ENCODE measurements around the gene POR. TPM values are rescaled to one million over a fixed set of nuclear protein-coding genes. Genes with fewer than 3 reads are reported as not detected.
A peak's percentile ranks its signal among the peaks of the same experiment; 100 is the strongest.

POR gene
- total RNA-seq, 1 experiment from 2014 or later, result 45.1 TPM

DNA sequence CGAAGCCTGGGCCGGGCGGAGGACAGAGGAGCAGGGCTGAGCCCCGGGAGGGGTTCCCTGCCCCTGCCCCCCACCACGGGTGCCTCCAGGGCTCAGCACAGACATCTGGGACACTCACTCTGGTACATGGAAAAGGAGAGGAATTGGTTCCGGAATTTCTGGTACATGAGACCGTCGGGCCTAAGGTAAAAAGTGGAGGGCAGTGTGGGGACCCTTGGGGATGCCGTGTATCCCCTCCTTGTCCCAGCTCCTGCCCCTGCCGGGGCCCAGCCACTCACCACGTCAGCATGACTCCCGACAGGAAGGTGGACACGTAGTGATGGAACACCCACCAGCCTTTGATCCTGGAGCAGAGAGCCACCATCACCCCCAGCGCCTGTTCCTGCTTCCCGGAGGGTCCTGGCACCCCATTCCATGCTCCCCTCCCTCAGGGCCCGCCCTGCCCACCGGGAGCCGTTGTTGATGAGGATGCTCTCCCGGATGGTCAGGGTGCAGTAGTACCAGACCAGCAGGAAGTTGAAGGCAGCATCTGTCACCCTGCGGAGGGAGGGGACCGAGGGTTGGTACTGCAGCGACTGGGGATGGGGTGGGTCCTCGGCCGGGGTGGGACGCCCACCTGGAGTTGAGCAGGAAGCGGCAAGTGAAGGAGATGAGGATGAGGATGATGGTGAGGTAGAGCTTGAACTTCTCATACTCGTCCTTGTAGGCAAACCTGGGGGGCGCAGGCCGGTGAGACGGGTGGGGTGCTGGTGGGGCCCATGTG, 73.0 kb downstream of the POR start:
- Mint-ChIP-seq H3K4me1 (ENCODE audit: insufficient read depth, unreplicated experiment) (peaks cover 17% of the 10 kb centered on the region), H3K9me3 (ENCODE audit: unreplicated experiment) (no peaks in the 10 kb centered on the region), H3K4me3 (ENCODE audit: unreplicated experiment) (no peak overlapping the region), H3K27me3 (ENCODE audit: insufficient read depth, unreplicated experiment) (no peaks in the 10 kb centered on the region), H3K36me3 (ENCODE audit: insufficient read depth, unreplicated experiment) (peaks cover 23% of the 10 kb centered on the region), H3K27ac (ENCODE audit: low read depth, unreplicated experiment) (no peak overlapping the region)
- DNase-seq (ENCODE audit: unreplicated experiment), result no peak
- ChIA-PET CTCF (no interaction called here), POLR2A (no interaction called here)
- TF ChIP-seq, protein P1, sequence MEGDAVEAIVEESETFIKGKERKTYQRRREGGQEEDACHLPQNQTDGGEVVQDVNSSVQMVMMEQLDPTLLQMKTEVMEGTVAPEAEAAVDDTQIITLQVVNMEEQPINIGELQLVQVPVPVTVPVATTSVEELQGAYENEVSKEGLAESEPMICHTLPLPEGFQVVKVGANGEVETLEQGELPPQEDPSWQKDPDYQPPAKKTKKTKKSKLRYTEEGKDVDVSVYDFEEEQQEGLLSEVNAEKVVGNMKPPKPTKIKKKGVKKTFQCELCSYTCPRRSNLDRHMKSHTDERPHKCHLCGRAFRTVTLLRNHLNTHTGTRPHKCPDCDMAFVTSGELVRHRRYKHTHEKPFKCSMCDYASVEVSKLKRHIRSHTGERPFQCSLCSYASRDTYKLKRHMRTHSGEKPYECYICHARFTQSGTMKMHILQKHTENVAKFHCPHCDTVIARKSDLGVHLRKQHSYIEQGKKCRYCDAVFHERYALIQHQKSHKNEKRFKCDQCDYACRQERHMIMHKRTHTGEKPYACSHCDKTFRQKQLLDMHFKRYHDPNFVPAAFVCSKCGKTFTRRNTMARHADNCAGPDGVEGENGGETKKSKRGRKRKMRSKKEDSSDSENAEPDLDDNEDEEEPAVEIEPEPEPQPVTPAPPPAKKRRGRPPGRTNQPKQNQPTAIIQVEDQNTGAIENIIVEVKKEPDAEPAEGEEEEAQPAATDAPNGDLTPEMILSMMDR (IDR thresholded peaks at IDR 0.05; ENCODE audit: unreplicated experiment), result no peak
- no TSS peak for BruUV-seq (replicated peaks)
- intact Hi-C loops (cut with micrococcal nuclease), result no loop called here

DNA sequence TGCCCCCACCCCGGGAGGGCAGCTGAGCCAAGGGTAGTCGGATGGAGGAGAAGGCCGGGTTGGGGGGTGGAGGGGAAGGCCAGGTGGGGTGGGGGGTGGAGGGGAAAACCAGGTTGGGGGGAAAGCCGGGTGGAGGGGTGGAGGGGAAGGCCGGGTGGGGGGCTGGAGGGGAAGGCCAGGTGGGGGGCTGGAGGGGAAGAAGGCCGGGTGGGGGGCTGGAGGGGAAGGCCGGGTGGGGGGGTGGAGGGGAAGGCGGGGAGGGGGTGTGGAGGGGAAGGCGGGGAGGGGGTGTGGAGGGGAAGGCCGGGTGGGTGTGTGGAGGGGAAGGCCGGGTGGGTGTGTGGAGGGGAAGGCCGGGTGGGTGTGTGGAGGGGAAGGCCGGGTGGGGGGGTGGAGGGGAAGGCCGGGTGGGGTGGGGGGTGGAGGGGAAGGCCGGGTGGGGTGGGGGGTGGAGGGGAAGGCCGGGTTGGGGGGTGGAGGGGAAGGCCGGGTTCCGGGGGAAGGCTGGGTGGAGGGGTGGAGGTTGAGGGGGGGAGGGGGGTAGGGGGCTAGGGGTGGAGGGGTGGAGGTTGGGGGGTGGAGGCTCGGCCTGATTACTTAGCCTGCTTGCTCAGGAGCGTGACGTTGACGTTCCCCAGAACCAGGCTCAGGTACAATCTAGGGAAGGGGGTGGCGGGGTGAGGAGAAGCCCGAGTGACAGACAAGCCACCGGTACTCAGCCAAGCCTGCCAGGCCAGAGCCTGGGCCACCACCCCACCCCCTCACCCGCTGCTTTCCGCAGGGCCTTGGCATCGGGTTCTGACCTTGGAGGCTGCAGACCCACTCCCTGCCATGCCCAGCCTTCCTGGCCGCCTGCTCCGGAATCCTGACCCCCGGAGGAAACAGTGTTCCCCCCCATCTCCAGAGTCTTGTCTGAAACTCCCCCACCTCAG, 73.9 kb downstream of the POR start:
- H3K4me3 Mint-ChIP-seq (ENCODE audit: unreplicated experiment), result no peak overlapping the region
- H3K9me3 Mint-ChIP-seq (ENCODE audit: unreplicated experiment), result no peaks in the 10 kb centered on the region
- peaks cover 23% of the 10 kb centered on the region for H3K36me3 Mint-ChIP-seq (ENCODE audit: insufficient read depth, unreplicated experiment)
- H3K27ac Mint-ChIP-seq (ENCODE audit: low read depth, unreplicated experiment), result no peak overlapping the region
- CTCF ChIA-PET, result no interaction called here
- TF ChIP-seq, protein P1 (IDR thresholded peaks at IDR 0.05; ENCODE audit: unreplicated experiment), result no peak
- BruUV-seq (replicated peaks), result no TSS peak
- H3K27me3 Mint-ChIP-seq (ENCODE audit: insufficient read depth, unreplicated experiment), result no peaks in the 10 kb centered on the region
- H3K4me1 Mint-ChIP-seq (ENCODE audit: insufficient read depth, unreplicated experiment), result peaks cover 17% of the 10 kb centered on the region
- DNase-seq (ENCODE audit: unreplicated experiment), result no peak
- intact Hi-C loops (cut with micrococcal nuclease), result no loop called here
- POLR2A ChIA-PET, result no interaction called here

DNA sequence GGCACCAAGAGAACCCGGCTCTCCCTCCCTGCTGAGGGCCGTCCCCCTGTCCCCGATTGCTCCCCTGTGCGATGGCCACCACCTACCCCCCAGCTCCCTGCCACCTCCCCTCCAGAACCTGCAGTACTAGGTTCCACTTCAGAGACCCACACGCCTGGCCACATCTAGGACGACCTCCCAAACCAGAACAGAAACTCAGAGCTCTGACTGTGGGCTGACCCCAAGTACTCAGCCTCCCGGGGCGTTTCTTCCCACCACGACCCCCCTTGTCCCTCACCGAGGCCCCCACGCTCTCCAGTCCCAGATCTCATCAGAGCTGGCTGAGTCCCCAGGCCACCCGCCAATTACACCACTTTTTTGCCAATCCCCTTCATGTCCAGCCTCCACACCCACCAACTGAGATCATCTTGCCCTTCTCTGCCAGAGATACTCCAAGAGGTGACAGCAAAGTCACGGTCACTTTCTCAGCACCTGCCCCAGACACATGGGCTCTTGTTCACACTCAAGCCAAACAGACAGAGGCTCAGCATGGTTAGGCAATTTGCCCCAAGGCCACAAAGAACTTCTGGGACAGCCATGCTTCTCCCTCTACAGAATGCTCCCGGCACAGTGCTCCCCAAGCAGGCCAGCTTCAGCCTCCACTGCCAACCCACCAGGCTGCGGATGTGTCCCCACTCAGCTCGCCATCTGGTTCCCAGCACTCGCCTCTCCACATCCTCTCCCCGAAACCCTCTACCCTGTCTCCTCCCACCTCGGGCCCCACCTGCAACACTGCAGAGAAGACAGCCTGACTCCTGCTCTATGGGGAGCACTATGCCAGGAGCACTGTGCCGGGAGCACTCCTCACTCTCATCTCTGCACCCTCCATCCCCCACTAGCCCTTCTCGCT, 74.8 kb downstream of the POR start:
- BruUV-seq (replicated peaks), result no TSS peak
- CTCF ChIA-PET, result no interaction called here
- TF ChIP-seq, protein P1 (IDR thresholded peaks at IDR 0.05; ENCODE audit: unreplicated experiment), result no peak
- H3K4me3 Mint-ChIP-seq (ENCODE audit: unreplicated experiment), result no peak overlapping the region
- H3K27me3 Mint-ChIP-seq (ENCODE audit: insufficient read depth, unreplicated experiment), result no peaks in the 10 kb centered on the region
- H3K36me3 Mint-ChIP-seq (ENCODE audit: insufficient read depth, unreplicated experiment), result peaks cover 23% of the 10 kb centered on the region
- intact Hi-C loops (cut with micrococcal nuclease), result no loop called here
- POLR2A ChIA-PET, result no interaction called here
- H3K27ac Mint-ChIP-seq (ENCODE audit: low read depth, unreplicated experiment), result peak overlapping the region; percentile 49
- no peaks in the 10 kb centered on the region for H3K9me3 Mint-ChIP-seq (ENCODE audit: unreplicated experiment)
- DNase-seq (ENCODE audit: unreplicated experiment), result no peak
- H3K4me1 Mint-ChIP-seq (ENCODE audit: insufficient read depth, unreplicated experiment), result peaks cover 17% of the 10 kb centered on the region
